Transverse colon (tissue), 4 donors: ENCODE measurements around the gene BMPER.

Experiments used
- POLR2A ChIP-seq: fragments of 450-650 bp; IDR thresholded peaks from one replicate; pipeline ENCODE4 v1.6.1; 2016; ENCODE audit warnings: antibody characterized with exemption, mild to moderate bottlenecking, moderate library complexity
- POLR2AphosphoS5 ChIP-seq, 3 donors: sonication (generic); formaldehyde crosslinking; IDR thresholded peaks; one replicate each; pipeline ENCODE4 v1.6.1; 2016; ENCODE audit warnings: antibody characterized with exemption in 3 of 3
- TF ChIP-seq, protein P1 (sequence below), 5 experiments: fragments of 200-600 bp in 3 of 5; fragments of 450-650 bp in 2 of 5; sonication (generic) in 3 of 5; IDR thresholded peaks; 1 replicate in 2 of 5; 2 replicates in 3 of 5; pipeline ENCODE4 v1.5.1; 2016 to 2017; ENCODE audit warnings: antibody characterized with exemption in 5 of 5, inconsistent platforms in 3 of 5, mild to moderate bottlenecking in 2 of 5, moderate library complexity in 1 of 5

GRCh38 chr7:33982425-33982786 is 77.1 kb downstream of the BMPER start:
- TF ChIP-seq, protein P1, sequence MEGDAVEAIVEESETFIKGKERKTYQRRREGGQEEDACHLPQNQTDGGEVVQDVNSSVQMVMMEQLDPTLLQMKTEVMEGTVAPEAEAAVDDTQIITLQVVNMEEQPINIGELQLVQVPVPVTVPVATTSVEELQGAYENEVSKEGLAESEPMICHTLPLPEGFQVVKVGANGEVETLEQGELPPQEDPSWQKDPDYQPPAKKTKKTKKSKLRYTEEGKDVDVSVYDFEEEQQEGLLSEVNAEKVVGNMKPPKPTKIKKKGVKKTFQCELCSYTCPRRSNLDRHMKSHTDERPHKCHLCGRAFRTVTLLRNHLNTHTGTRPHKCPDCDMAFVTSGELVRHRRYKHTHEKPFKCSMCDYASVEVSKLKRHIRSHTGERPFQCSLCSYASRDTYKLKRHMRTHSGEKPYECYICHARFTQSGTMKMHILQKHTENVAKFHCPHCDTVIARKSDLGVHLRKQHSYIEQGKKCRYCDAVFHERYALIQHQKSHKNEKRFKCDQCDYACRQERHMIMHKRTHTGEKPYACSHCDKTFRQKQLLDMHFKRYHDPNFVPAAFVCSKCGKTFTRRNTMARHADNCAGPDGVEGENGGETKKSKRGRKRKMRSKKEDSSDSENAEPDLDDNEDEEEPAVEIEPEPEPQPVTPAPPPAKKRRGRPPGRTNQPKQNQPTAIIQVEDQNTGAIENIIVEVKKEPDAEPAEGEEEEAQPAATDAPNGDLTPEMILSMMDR (IDR thresholded peaks at IDR 0.05), result peak; percentile 21 to 36 (median 27)
- TF ChIP-seq POLR2A (no peak), POLR2AphosphoS5 (IDR thresholded peaks at IDR 0.05) (no peak)
